Activated CD4-positive, CD25-positive, alpha-beta regulatory T cell treated with anti-CD3 and anti-CD28 coated beads, Interleukin-2, amount 50 U/mL, for 24 hours (primary cell): ENCODE data around the gene CGNL1.

Experiments used
- ATAC-seq, 2 donors: fragments of 150-1000 bp; cut with Tn5 transposase; one replicate each; pipeline ENCODE4 v1.10.0; 2021; ENCODE audit warnings: mild to moderate bottlenecking in 1 of 2, moderate library complexity in 1 of 2

The CGNL1 gene

DNA sequence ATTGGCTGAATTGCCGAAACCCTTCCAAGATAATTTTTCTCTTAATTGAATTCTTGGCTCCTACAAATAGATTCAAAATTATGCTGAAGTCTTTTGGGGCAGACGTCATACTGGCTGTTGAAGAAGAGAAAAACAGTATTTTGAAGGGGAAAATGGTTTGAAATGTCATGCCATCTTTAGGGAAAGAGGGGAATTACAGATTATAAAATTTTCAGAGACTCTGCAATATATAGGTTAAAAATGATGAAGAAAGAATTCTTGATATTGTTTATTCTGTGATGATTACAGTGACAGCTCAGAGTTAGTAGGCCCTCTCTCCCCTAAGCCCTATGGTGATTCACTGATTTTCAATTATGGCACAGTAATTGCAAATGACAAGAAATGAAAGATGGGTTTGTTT lies 86.1 kb downstream of the CGNL1 start:
- no peak for ATAC-seq

DNA sequence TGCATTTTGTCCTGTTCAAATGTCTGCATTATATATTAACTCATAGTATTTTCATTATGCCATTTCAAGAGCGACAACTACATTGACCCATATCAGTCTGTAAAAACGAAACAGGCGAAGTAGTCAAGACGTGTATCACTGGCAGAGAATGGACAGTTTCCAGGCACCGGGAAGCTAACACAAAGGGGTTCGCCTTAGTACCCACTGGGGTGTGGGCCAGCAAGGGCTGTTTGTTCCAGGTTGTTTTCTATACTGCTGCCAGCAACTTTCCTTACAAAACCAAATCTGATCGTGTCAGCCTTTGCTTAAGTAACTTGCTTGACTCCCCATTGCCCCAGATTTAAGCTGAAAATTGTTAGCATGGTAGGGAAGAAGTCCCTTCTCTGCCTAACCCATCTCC lies 87.1 kb downstream of the CGNL1 start:
- no peak for ATAC-seq

DNA sequence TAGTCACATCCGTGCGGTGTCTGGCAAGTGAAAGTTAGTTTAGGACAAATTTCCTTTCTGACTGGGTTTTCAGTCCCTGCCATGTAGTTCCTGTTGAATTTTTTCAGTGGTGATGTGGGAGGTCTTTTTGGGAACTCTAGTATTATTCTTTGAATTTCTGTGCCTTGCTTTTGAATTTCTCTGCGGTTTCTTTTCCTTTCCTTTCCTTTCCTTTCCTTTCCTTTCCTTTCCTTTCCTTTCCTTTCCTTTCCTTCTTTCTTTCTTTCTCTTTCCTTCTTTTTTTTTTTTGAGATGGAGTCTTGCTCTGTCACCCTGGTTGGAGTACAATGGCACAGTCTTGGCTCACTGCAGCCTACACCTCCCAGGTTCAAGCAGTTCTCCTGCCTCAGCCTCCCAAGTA lies 88.2 kb downstream of the CGNL1 start:
- no peak for ATAC-seq

DNA sequence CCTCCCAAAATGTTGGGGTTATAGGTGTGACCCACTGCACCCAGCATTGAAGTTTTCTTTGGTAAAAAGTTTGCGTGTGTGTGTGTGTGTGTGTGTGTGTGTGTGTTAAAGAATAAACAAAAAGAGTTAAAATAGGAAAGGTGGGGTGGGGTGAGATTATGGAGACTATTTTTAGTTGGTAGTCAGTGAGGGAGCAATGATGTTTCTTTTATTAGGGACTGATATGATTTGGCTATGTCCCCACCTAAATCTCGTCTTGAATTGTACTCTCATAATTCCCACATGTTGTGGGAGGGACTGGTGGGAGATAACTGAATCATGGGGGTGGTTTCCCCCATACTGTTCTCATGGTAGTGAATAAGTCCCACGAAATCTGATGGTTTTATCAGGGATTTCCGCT lies 92.2 kb downstream of the CGNL1 start:
- ATAC-seq, result no peak

DNA sequence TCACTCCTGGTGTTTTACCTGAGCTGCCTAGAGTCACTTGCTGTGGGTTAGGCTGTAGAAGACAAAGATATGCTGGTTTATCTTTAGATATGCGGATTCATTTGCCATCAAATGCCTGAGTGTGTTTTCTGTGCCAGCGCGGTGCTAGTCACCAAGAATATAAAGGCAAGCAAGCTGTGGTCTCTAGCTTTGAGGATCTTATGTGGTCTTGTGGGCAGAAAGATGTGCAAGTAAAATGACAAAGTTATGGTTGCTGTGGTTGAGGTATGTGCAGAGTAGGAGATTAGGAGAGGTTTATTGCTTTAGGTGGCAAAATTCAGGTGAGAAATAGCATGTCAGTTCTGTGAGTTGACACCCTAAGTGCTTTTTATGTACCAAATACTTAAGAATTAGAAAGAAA lies 94.2 kb downstream of the CGNL1 start:
- ATAC-seq, result no peak

DNA sequence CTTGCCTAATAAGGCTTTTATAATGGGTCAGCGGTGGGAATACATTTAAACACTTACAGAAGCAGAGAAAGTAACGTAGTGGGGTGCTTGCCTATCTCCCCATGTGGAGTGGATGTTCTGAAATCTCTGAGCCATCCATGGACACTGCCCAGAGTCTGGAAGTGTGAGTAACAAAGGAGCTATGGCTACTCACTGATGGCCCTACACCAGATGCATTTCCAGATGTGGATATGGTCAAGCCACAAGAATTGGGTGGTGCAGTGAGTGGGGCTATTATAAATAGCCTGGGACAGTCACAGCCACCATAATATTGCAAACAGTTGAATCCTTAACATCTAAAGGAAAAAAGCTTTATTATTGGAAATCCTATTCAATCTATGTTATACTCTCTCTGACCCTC lies 96.6 kb downstream of the CGNL1 start:
- ATAC-seq, result no peak

DNA sequence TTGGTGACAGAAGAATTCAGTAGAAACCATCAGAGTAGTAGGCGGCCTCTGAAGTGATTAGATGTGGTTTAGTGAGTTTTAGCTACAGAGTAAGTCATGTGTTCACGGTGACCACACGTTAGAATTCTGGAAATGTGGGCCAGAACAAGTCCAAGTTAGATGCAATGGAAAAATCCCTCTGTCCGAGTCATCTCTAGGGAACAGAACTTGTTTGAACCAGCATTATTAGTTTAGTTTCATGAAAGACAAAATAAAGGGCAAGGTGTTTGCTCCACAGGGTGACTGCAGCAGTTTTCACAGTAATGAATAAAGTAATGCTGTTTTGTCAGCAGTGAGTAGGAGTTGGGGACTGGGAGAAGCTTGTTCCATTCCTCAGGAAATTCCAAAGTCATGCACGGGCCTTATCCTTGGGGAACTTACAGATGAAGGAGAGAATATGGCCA lies 100.2 kb downstream of the CGNL1 start:
- no peak for ATAC-seq

DNA sequence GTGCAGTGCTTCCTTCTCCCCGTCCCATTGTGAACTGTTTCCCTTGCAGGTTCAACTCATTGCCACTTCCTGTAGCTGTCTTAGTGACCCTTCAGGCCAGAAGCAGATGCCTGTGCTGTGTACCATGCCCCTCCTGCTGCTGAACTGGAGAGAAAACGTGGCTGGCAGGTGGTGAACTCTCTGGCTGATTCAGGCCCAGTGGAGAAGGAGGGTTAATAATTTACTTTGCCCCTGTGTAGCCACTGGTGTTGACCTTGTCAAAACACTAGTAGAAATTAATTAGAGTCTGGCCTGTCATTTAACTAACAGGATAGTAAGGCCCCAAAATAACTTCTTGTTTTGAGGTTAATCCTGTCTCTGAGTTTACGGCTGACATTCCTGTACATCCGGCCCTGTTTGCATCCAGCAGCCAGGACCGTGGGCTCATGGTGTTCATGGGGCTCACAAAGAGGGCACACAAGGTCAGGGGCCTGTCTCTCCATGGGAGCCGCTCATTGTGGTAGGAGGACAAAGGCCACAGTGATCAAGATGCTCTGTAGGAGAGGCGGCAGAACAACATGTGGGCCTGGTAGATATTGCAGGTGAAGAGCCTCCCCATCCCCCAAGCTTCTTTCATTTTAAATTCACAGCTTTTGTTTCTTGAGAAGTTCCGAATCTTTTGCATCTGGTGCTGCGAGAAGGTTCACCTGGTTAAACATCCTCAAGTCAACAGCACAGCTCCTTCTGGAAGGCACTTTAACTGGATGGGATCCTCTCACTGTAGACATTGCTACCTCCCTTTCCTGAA lies 101.6 kb downstream of the CGNL1 start:
- no peak for ATAC-seq

DNA sequence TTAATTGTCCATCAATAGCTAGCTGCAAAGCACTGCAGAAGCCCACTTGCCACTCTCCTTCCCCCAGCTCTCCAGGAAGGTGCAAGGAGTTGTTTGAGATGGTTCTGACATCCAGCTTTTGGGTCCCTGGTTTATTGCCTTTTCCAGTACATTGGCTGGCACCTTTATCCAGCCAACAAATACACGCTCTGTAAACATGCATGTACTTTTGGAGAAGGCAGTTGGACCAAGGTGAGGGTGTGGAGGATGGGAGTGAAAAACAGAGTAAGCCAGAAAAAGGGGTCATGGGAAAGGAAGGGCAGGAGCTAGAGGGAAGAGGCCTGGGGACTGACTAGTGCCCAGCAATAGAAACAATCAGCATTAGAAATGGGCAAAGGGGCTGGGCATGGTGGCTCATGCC lies 102.7 kb downstream of the CGNL1 start:
- no peak for ATAC-seq

DNA sequence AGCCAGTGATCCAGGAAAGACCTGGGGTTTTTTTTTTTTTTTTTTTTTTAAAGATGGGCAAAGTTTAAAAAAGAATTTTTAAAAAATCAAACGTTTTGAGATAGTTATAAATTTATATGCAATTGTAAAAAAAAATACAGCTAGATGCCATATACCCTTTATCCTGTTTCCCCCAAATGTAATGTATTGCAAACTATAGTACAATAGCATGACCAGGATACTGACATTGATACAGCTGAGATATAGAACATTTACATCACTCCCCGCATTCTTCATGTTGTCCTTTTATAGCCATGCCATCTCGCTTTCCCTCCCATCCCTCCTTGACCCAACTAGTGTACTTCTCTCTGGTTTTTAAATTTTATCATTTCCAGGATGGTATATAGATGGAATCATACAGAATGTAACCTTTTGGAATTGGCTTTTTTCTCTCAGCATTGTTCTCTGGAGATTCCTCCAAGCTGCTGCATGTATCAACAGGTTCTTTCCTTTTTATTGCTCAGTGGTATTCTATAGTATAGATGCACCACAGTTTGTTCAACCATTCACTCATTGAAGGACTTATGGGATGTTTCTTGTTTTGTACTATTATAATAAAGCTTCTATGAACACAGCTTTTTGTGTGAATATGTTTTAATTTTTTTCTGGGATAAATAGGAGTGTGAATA lies 104.9 kb downstream of the CGNL1 start:
- ATAC-seq, result no peak

DNA sequence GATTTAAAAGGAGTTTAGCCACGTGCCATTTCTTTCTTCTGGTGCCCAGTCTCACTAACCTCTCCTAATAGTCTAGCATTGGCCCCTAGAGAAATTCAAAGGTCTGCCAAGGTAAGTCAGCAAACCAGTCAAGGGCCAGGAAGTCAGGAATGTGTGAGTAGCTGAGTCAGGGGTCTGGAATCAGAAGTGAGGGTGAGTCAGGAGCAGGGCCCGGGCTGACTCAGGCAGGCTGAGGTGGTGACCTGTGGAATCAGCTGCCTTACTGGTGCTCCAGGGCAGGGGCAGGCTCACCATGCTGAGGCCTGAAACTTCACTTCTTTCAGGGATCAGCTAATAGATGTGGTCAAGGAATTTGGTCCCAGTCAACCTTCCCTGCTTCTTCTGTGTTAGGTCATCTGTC lies 109.6 kb downstream of the CGNL1 start:
- no peak for ATAC-seq

DNA sequence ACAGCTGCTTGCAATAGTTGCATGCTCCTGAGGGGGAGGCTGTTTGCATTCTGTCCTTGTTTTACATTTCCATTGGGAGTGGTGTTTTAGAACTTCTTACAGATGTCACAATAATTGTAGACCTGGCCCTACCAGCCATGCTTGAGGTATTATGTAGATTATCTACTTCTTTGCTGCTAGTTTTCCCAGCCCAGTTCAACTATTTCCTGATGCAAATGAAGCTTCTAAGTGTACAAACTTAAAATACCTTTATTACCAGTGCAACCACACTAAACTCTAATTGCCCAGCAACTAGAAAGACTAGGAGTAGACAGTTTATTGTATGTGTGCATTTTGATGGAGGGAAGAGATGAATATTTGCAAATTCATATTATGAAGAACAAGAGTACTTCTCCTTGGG lies 110.5 kb downstream of the CGNL1 start:
- ATAC-seq, result no peak

DNA sequence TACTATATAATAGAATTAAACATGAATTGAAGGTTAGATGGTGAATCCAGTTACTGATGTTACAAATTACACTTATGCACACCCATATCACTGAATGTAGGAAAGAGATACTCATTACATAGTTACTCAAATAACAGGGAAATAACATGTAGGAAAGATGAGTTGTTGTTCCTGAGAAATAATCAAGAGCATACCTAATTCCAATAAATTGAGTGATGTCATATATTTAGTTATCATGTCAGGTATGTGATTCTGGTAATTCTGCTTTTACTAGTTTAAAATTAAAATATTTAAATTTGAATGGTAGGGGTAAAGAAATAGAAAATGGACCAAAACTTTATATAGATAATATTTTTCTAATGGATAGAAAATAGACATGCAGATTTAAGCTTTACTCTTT lies 112.8 kb downstream of the CGNL1 start:
- ATAC-seq, result no peak

DNA sequence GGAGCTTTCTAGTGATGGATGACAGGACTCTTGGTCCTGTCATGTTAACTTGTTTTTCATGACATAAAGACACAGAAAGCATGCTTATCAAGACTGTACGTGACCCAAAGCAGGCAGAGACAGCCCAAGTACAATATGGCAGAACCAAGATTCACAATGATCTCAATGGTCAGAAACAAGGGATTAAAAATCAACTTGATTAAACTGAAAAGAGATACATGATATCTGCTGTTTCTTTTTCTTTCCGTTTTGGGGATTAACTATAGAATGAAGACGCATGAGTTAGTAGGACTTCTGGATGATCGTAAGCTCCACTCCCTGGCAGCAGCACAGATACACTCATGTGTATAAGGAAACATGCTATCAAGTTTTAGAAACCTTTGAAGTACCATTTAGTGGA lies 117.0 kb downstream of the CGNL1 start:
- ATAC-seq, result no peak

DNA sequence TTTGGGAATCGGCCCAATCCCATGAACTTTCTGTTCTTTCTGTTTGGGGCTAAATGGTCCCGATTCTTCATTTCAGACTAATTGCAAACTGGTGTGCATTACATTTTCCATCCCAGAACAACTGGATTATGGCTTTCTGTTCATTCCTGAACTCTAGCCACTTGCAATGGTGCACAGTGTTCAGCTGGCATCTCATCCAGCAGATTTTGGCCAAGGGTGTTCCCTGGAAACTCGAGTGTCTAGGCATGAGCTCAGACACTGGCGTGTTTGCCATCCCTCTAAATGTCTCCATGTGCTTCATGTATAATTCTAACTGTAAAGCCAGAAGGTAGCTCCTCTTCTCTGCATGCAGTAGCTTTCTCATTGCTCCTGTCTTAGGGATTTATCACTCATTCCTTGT lies 118.3 kb downstream of the CGNL1 start:
- no peak for ATAC-seq

DNA sequence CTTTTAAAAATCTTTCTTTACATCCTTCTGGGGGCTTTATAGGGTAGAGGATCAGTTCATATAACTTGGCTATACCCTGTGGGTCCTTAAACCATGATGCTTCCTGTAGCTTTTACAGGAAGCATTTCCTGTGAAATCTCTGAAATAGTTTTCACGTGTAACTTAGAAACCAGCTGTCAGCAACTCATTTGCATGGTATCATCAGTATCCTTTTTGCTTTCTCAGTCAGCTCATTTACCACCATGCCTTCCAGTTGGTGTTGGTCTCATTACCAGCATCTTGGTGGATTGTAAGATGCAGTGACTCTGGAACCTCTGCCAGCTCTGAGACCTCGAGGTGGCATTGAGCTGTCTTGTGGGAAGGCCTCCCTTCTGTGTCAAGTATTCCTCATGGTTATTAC lies 118.7 kb downstream of the CGNL1 start:
- ATAC-seq, result no peak

DNA sequence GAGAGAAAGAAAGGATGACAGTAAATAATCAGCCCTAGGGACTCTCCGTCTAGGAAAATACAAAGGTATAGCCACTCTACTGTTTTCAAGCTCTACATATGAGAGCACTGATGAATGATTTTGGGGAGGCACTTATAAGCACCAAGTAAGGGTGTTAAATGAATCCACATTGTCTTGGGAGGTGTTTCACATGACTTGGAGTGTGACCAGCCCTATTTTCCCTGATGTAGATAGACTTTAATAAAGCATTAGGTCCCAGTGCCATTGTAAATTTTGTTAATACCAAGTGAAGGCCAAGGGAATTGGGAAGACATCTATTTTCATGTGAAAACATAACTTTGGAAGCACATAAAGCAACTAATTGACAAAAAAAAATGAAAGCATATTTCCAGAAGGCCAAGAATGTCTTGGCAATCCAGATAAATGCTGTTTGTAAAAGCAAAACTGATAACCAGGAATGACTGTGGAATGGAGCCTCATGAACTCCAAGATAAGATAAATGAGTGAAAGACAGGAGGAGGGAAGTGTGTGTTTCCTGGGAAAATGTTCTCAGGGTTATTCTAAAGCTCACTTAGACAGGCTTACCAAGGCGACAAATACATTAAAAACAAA lies 119.4 kb downstream of the CGNL1 start:
- ATAC-seq, result no peak

DNA sequence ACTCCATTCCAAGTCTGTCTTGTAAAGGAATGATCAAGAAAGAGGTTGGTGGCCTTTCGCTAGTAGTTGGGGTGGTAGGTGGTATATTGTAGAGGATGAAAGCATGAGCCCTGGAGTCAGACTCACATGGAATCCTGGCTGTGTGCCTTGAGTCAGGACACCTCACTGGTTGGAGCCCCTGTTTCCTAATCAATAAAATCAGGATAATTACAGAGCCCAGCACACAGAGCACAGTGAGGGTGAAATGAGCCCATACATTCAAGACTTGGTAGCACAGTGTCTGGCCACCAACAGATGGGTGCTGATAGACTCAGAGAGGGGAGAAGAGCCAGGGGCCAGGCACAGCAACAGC lies 120.3 kb downstream of the CGNL1 start:
- ATAC-seq, result no peak

DNA sequence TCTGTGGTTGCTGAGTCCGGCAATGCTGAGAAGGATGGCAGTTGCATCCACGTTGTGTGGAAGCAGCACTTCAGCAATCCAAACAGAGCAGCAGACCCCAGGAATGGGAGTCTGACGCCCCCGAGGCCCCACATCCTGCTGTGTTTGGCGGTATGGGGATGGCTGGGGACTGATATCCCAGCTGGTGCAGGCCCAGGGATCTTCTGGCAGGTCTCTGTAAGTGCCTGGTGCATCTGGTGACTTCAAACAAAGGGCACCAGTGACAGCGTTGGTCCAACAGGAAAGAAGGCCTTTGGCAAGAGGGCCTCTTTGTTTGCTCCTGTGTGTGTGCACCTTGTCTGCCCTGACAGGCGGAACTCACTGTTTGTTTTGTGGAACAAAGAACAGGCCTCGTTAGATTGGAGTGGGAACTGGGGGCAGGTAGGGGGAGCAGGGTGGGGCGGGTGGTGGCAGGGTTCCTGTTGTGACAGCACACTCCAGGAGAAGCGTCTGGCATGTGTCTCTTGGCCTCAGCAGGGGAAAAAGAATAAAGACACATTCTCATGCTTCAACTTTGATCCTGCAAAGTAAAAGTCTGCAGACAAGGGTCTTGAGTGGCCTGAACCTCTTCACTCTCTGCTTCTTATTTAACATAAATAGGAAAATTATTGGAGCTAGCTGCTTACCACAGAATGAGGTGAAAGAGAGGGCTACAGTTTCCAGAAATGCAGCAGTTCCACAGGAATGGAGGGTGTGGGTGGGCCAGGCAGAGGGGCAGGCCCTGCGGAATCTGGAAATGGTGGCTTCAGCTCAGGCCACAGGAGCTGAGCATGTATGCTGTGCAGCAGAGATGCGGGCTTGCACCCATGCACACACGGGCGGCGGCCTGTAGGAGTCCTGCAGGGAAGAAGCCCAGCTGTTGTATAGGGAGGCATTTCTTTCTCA lies 120.9 kb downstream of the CGNL1 start:
- no peak for ATAC-seq

DNA sequence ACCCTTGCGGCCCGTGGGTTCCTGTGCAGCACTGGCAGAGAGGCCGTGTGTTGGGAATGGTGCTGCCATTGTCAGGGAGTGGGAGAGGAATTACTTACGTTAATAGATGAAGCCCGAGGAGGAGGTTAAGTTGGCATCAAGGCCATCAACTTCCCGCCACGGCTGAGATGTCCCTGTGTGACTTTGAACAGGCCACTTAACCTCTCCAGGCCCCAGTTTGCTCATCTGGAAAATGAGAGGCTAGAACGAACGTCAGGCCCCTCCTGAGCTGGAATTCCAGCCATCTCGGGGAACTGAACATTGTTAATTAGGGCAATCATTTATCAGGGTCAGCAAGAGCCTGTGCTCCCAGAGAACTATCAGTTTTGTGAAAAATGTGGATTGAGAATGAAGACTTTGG lies 124.0 kb downstream of the CGNL1 start:
- no peak for ATAC-seq

DNA sequence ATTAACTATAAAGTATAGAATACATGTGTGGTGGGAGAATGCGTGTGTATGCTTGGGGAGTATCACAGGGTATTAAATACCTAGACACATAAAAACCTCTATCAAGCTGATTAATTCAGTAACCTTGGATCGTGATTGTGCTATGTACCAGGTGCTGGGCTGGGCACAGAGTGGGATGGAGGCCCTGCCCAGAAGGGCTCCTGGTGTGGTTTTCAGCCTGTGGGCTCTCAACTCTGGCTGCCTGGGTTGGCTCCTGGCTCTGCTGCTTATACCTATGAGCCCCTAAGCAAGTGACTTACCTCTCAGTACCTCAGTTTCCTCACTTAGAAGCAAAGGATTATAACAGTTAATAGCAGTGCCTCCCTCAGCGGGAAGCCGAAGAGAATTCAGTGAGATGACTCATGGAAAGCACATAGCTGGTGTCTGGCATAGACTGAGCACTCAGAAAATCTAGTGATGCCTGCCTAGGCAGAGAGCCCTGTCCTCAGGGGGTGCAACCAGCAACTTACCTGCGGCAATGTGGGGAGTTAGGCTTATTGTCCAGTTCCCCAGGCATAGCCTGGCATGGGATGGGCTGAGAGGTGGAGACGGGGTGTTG lies 124.8 kb downstream of the CGNL1 start:
- ATAC-seq, result no peak

DNA sequence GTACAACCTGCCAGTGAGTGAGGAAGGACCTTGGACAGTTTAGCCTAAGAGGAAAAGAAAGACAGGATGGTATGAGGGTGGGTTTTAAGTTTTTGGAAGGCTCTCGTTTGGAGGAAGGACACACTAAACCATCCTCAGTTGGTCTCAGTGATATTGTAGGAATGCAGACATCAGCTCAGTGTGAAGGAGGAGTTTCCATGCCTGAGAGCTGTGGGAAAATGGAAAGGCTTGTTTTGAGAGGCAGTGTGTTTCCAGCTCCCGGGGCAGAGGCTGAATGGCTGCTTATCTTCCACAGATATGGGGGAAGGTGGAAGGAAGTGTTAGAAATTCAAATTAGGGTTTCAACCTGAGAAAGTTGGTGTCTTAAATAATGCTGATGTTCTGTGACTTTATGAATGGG lies 125.8 kb downstream of the CGNL1 start:
- ATAC-seq, result no peak
